Esophagus (tissue), 2 donors: ENCODE results near the gene ZNF500. TPM values are rescaled to one million over a fixed set of nuclear protein-coding genes. Genes with fewer than 3 reads are reported as not detected.

ENCODE experiments used
- H3K27ac ChIP-seq, 2 donors: one replicate each; pipeline ENCODE4 v1.5.1; 2013; ENCODE audit warnings: low read depth in 2 of 2, mild to moderate bottlenecking in 2 of 2, inconsistent platforms in 1 of 2, low read length in 1 of 2, moderate library complexity in 1 of 2
- H3K27me3 ChIP-seq, 2 donors: one replicate each; pipeline ENCODE4 v1.6.1; 2013; ENCODE audit warnings: low read length in 2 of 2, control low read depth in 1 of 2, mild to moderate bottlenecking in 1 of 2; ENCODE audit not compliant: insufficient read depth in 2 of 2, control insufficient read depth in 1 of 2
- H3K36me3 ChIP-seq, 2 donors: one replicate each; pipeline ENCODE4 v1.6.1; 2013; ENCODE audit warnings: low read length in 1 of 2; ENCODE audit not compliant: control insufficient read depth in 2 of 2, insufficient read depth in 2 of 2
- H3K4me1 ChIP-seq, 2 donors: one replicate each; pipeline ENCODE4 v1.6.1; 2013; ENCODE audit warnings: low read length in 1 of 2; ENCODE audit not compliant: control insufficient read depth in 2 of 2, insufficient read depth in 2 of 2
- H3K4me3 ChIP-seq, 2 donors: one replicate each; pipeline ENCODE4 v1.5.1; 2013; ENCODE audit warnings: low read length in 2 of 2, mild to moderate bottlenecking in 2 of 2, low read depth in 1 of 2, moderate library complexity in 1 of 2
- H3K9me3 ChIP-seq, 2 donors: one replicate each; pipeline ENCODE4 v1.6.1; 2013; ENCODE audit warnings: mild to moderate bottlenecking in 2 of 2, low read depth in 1 of 2, low read length in 1 of 2, moderate library complexity in 1 of 2; ENCODE audit not compliant: control insufficient read depth in 2 of 2, insufficient read depth in 1 of 2
- WGBS, 2 donors: extraction: QIAGEN DNeasy Blood & Tissue Kit; methylation state at CpG; one replicate each; pipeline ENCODE4 v1.1.7; 2013; 5-methylcytosine and 5-hydroxymethylcytosine counted together
- polyA plus RNA-seq, 2 donors: library from polyadenylated mRNA; stranded (reverse); fragments of 200-250 nt; gene quantifications; one replicate each; pipeline ENCODE4 v1.2.3, GENCODE V29; 2013
- donor health status: healthy with polysubstance abuse.
- donor health status: Bipolar disorder and iron deficiency.

ZNF500 gene
- polyA plus RNA-seq, 2 donors = 4.4 to 8.9 TPM

GRCh38 chr16:4803401-4803844, 36.5 kb upstream of the ZNF500 start:
- H3K27me3 ChIP-seq = no peaks in the 10 kb centered on the region
- peaks cover 9 to 25% of the 10 kb centered on the region in 2 donors for H3K36me3 ChIP-seq
- H3K4me3 ChIP-seq = no peak overlapping the region
- 44 to 45% methylated on average over 8 of the region's 8 CpGs for WGBS, 2 donors
- no peak overlapping the region for H3K27ac ChIP-seq
- H3K4me1 ChIP-seq = peaks cover 0 to 16% of the 10 kb centered on the region in 2 donors
- no peaks in the 10 kb centered on the region for H3K9me3 ChIP-seq

GRCh38 chr16:4802659-4803287, 35.8 kb upstream of the ZNF500 start:
- 1% methylated on average over 43 to 59 of the region's 59 CpGs for WGBS, 2 donors
- H3K36me3 ChIP-seq = peaks cover 10 to 28% of the 10 kb centered on the region in 2 donors
- peak overlapping the region; percentile 66 to 75 for H3K4me3 ChIP-seq
- peaks cover 0 to 16% of the 10 kb centered on the region in 2 donors for H3K4me1 ChIP-seq
- H3K27ac ChIP-seq = peak overlapping the region; percentile 92 to 96
- no peaks in the 10 kb centered on the region for H3K27me3 ChIP-seq
- no peaks in the 10 kb centered on the region for H3K9me3 ChIP-seq

GRCh38 chr16:4801962-4802658, 35.1 kb upstream of the ZNF500 start, which contains the start of gene ROGDI:
TSS of gene ROGDI (minus strand) at chr16:4802633. CDS start at chr16:4802571, 62 bp downstream.
- Histone ChIP-seq H3K27me3 (no peaks in the 10 kb centered on the region), H3K4me1 (peaks cover 0 to 16% of the 10 kb centered on the region in 2 donors), H3K4me3 (peak within 1 kb of the TSS; percentile 66 to 75), H3K36me3 (peaks cover 14 to 33% of the 10 kb centered on the region in 2 donors), H3K9me3 (no peaks in the 10 kb centered on the region), H3K27ac (peak within 1 kb of the TSS; percentile 92 to 96)
- 1% methylated on average over 64 to 70 of the region's 70 CpGs for WGBS, 2 donors

- 40 to 41% methylated on average over 26 to 29 of the region's 29 CpGs for WGBS, 2 donors
These were observed 34.3 kb upstream of the ZNF500 start for GRCh38 chr16:4801051-4801961.

GRCh38 chr16:4800290-4801041, 33.5 kb upstream of the ZNF500 start:
- H3K27me3 ChIP-seq = no peaks in the 10 kb centered on the region
- H3K4me3 ChIP-seq = no peak overlapping the region
- peaks cover 14 to 36% of the 10 kb centered on the region in 2 donors for H3K36me3 ChIP-seq
- peak overlapping the region; percentile 28 to 47 for H3K27ac ChIP-seq
- H3K9me3 ChIP-seq = no peaks in the 10 kb centered on the region
- WGBS, 2 donors = 50 to 56% methylated on average over 17 of the region's 17 CpGs
- H3K4me1 ChIP-seq = peaks cover 0 to 16% of the 10 kb centered on the region in 2 donors

More at GRCh38 chr16:4801051-4801961, 34.3 kb upstream of the ZNF500 start:
- Histone ChIP-seq H3K4me1 (peaks cover 0 to 16% of the 10 kb centered on the region in 2 donors), H3K27ac (peak overlapping the region; percentile 92 to 96), H3K4me3 (peak overlapping the region; percentile 66 to 75), H3K27me3 (no peaks in the 10 kb centered on the region), H3K36me3 (peaks cover 14 to 33% of the 10 kb centered on the region in 2 donors), H3K9me3 (no peaks in the 10 kb centered on the region)

GRCh38 chr16:4799171-4799855, 32.4 kb upstream of the ZNF500 start:
- WGBS, 2 donors = 91% methylated on average over 19 of the region's 19 CpGs
- H3K4me1 ChIP-seq = peaks cover 0 to 16% of the 10 kb centered on the region in 2 donors
- H3K4me3 ChIP-seq = no peak overlapping the region
- H3K27ac ChIP-seq = no peak overlapping the region
- H3K9me3 ChIP-seq = no peaks in the 10 kb centered on the region
- no peaks in the 10 kb centered on the region for H3K27me3 ChIP-seq
- H3K36me3 ChIP-seq = peaks cover 7 to 27% of the 10 kb centered on the region in 2 donors

GRCh38 chr16:4798456-4798855, 31.5 kb upstream of the ZNF500 start:
- WGBS, 2 donors = 92 to 94% methylated on average over 16 of the region's 16 CpGs

GRCh38 chr16:4797805-4798252, 30.9 kb upstream of the ZNF500 start:
- H3K27ac ChIP-seq = no peak overlapping the region
- no peak overlapping the region for H3K4me3 ChIP-seq
- WGBS, 2 donors = 89 to 90% methylated on average over 22 of the region's 22 CpGs
- peaks cover 0 to 16% of the 10 kb centered on the region in 2 donors for H3K4me1 ChIP-seq
- H3K36me3 ChIP-seq = peaks cover 7 to 23% of the 10 kb centered on the region in 2 donors
- no peaks in the 10 kb centered on the region for H3K9me3 ChIP-seq
- H3K27me3 ChIP-seq = no peaks in the 10 kb centered on the region

More at GRCh38 chr16:4798456-4798855, 31.5 kb upstream of the ZNF500 start:
- peaks cover 0 to 16% of the 10 kb centered on the region in 2 donors for H3K4me1 ChIP-seq
- H3K9me3 ChIP-seq = no peaks in the 10 kb centered on the region
- H3K27me3 ChIP-seq = no peaks in the 10 kb centered on the region
- peaks cover 7 to 23% of the 10 kb centered on the region in 2 donors for H3K36me3 ChIP-seq
- H3K4me3 ChIP-seq = no peak overlapping the region
- H3K27ac ChIP-seq = no peak overlapping the region
